K562 (cell line): ENCODE data around the gene KLK7. TPM values are rescaled to one million over a fixed set of nuclear protein-coding genes. Genes with fewer than 3 reads are reported as not detected.

Source experiments
- ATAC-seq: fragments of 200-7000 bp; cut with Tn5 transposase; 3 replicates; pipeline ENCODE4 v1.9.1; 2020; ENCODE audit warnings: moderate library complexity
- BruUV-seq: library from RNA; stranded (reverse); fragments of 400-500 nt; replicated peaks from 2 replicates; lab custom pipeline; 2021; lab: Mats Ljungman, UMichigan
- CTCF ChIA-PET: fragments of 300-600 bp; formaldehyde crosslinking; extraction: SDS; loops from one replicate; lab custom pipeline; 2021; ENCODE audit warnings: low intra/inter-chr PET ratio; lab: Yijun Ruan, JAX
- POLR2A ChIA-PET: fragments of 300-600, 350-650 bp; sonication (Branson Sonifier 250); formaldehyde crosslinking; extraction: SDS; loops from one replicate; lab custom pipeline; 2021; ENCODE audit warnings: antibody characterized with exemption, inconsistent platforms; lab: Yijun Ruan, JAX
- DNase-seq, 4 experiments: peaks; one replicate each; pipeline versions ENCODE4 v3.0.0 to v3.0.0-alpha.2; 2011 to 2018; ENCODE audit warnings: low spot score in 3 of 4, mixed read lengths in 3 of 4; ENCODE audit errors: extremely low read depth in 1 of 4
- FAIRE-seq: peaks from 2 replicates; lab custom pipeline; 2011; peaks lifted over from hg19 to GRCh38; lab: Jason Lieb, UNC
- H2AFZ ChIP-seq: 2 replicates; pipeline ENCODE4 v1.6.0; 2011; ENCODE audit warnings: low read depth, low read length, control low read depth, inconsistent platforms
- H3K27ac ChIP-seq: fragments of 200-600 bp; 3 replicates; pipeline ENCODE4 v1.8.0; 2011; ENCODE audit warnings: low read depth, mild to moderate bottlenecking, control low read depth, inconsistent platforms, low read length, moderate library complexity, mixed read lengths; ENCODE audit errors: extremely low read depth
- H3K27me3 ChIP-seq, 2 experiments: fragments of 300-600 bp in 1 of 2; 2 replicates in 1 of 2; 3 replicates in 1 of 2; pipeline versions ENCODE4 v1.6.0 to v1.8.0; 2011; ENCODE audit warnings: inconsistent platforms in 2 of 2, low read length in 2 of 2, mild to moderate bottlenecking in 1 of 2, mixed read lengths in 1 of 2, moderate library complexity in 1 of 2; ENCODE audit not compliant: control insufficient read depth in 2 of 2, insufficient read depth in 2 of 2
- H3K36me3 ChIP-seq: fragments of 300-600 bp; 3 replicates; pipeline ENCODE4 v1.8.0; 2011; ENCODE audit warnings: mild to moderate bottlenecking, low read length, inconsistent platforms; ENCODE audit not compliant: control insufficient read depth, insufficient read depth
- H3K4me1 ChIP-seq, 2 experiments: fragments of 200-600 bp in 1 of 2; replicated peaks in 1 of 2; 2 replicates in 1 of 2; 3 replicates in 1 of 2; pipeline versions ENCODE4 v1.5.1 to v1.8.0; 2011; ENCODE audit warnings: inconsistent platforms in 2 of 2, low read length in 2 of 2, mild to moderate bottlenecking in 1 of 2, mixed read lengths in 1 of 2, moderate library complexity in 1 of 2; ENCODE audit not compliant: control insufficient read depth in 2 of 2, insufficient read depth in 2 of 2
- H3K4me2 ChIP-seq: 2 replicates; pipeline ENCODE4 v1.6.1; 2011; ENCODE audit warnings: low read length, control low read depth, inconsistent platforms, mixed read lengths; ENCODE audit not compliant: insufficient read depth
- H3K4me3 ChIP-seq: fragments of 200-600 bp; sonication (generic), shearing (Covaris generic); 2 replicates; pipeline ENCODE4 v1.5.1; 2016; ENCODE audit warnings: control low read depth, inconsistent platforms
- H3K79me2 ChIP-seq: fragments of 200-600 bp; 3 replicates; pipeline ENCODE4 v1.8.0; 2011; ENCODE audit warnings: low read length, inconsistent platforms; ENCODE audit not compliant: control insufficient read depth, insufficient read depth
- H3K9ac ChIP-seq, 2 experiments: 2 replicates each; pipeline versions ENCODE4 v1.6.0 to v1.6.1; 2011; ENCODE audit warnings: low read depth in 2 of 2, low read length in 2 of 2, control low read depth in 1 of 2, inconsistent platforms in 1 of 2, mild to moderate bottlenecking in 1 of 2, mixed read lengths in 1 of 2; ENCODE audit not compliant: insufficient read depth in 1 of 2
- H3K9me1 ChIP-seq: one replicate; pipeline ENCODE4 v1.6.0; 2011; ENCODE audit warnings: inconsistent platforms, mild to moderate bottlenecking, low read length, moderate library complexity; ENCODE audit not compliant: control insufficient read depth, insufficient read depth
- H3K9me3 ChIP-seq: replicated peaks from 2 replicates; pipeline ENCODE4 v1.5.1; 2011; ENCODE audit warnings: low read depth, low read length, inconsistent platforms; ENCODE audit not compliant: control insufficient read depth, insufficient read depth
- H4K20me1 ChIP-seq: replicated peaks from 2 replicates; pipeline ENCODE4 v1.6.1; 2011; ENCODE audit warnings: low read length, inconsistent platforms, mixed read lengths; ENCODE audit not compliant: control insufficient read depth, insufficient read depth
- CREM ChIP-seq: IDR thresholded peaks from 2 replicates; pipeline ENCODE4 v1.6.1; 2014; ENCODE audit warnings: antibody characterized with exemption, low read depth
- CTBP1 ChIP-seq: fragments of 450-650 bp; IDR thresholded peaks from 2 replicates; pipeline ENCODE4 v1.6.1; 2016; ENCODE audit warnings: borderline replicate concordance
- DDX20 ChIP-seq: fragments of 450-650 bp; IDR thresholded peaks from 2 replicates; pipeline ENCODE4 v1.6.1; 2016; ENCODE audit warnings: missing genetic modification characterization, low read depth, mild to moderate bottlenecking, missing compliant biosample characterization, moderate library complexity
- ESRRA ChIP-seq: fragments of 450-650 bp; IDR thresholded peaks from 2 replicates; pipeline ENCODE4 v1.6.1; 2014; ENCODE audit warnings: low read depth, mild to moderate bottlenecking, moderate library complexity, borderline replicate concordance
- NFE2L1 ChIP-seq: fragments of 450-650 bp; IDR thresholded peaks from 2 replicates; pipeline ENCODE4 v1.6.1; 2016; ENCODE audit warnings: missing genetic modification characterization, low read depth, mild to moderate bottlenecking, missing compliant biosample characterization, moderate library complexity, borderline replicate concordance
- POLR3G ChIP-seq: IDR thresholded peaks from 2 replicates; pipeline ENCODE4 v1.6.1; 2011; ENCODE audit not compliant: insufficient read length, insufficient replicate concordance; ENCODE audit errors: extremely low read depth
- RBM22 ChIP-seq: fragments of 200-400 bp; formaldehyde crosslinking; IDR thresholded peaks from 2 replicates; pipeline ENCODE4 v1.6.1; 2018; ENCODE audit warnings: low read length, low read depth; ENCODE audit not compliant: poor library complexity, severe bottlenecking
- RBM25 ChIP-seq: fragments of 200-400 bp; formaldehyde crosslinking; IDR thresholded peaks from 2 replicates; pipeline ENCODE4 v1.6.1; 2018; ENCODE audit warnings: low read length, low read depth, moderate library complexity; ENCODE audit not compliant: severe bottlenecking
- RCOR1 ChIP-seq, 2 experiments: IDR thresholded peaks; 2 replicates each; pipeline ENCODE4 v1.6.1; 2012; ENCODE audit warnings: low read depth in 2 of 2, low read length in 2 of 2, borderline replicate concordance in 1 of 2, improper control_type of control experiment in 1 of 2
- TAL1 ChIP-seq: fragments of 450-650 bp; IDR thresholded peaks from 2 replicates; pipeline ENCODE4 v1.6.1; 2016; ENCODE audit warnings: mild to moderate bottlenecking
- ZNF212 ChIP-seq: fragments of 450-650 bp; formaldehyde crosslinking; IDR thresholded peaks from 2 replicates; pipeline ENCODE4 v1.4.0; 2020; ENCODE audit warnings: mild to moderate bottlenecking
- ZNF41 ChIP-seq: fragments of 250-450 bp; sonication (Bioruptor Pico); conservative IDR thresholded peaks from 2 replicates; pipeline ENCODE4 v1.4.0; 2020; ENCODE audit warnings: mild to moderate bottlenecking
- ZNF668 ChIP-seq: fragments of 250-450 bp; sonication (Bioruptor Pico); IDR thresholded peaks from 2 replicates; pipeline ENCODE4 v1.8.0; 2022; ENCODE audit warnings: mild to moderate bottlenecking, inconsistent platforms
- WGBS: fragments of 100-300 bp; shearing (Covaris generic); methylation state at CpG from one replicate; pipeline ENCODE4 v1.1.6; 2016; ENCODE audit warnings: low coverage, mixed read lengths; ENCODE audit not compliant: insufficient coverage; ENCODE audit errors: missing lambda C conversion rate; 5-methylcytosine and 5-hydroxymethylcytosine counted together
- in situ Hi-C: fragments of 300-500 bp; cut with MboI; formaldehyde crosslinking; loops from 4 replicates; pipeline ENCODE4 v1.15.0; 2018; ENCODE audit warnings: inconsistent platforms, mixed read lengths
- intact Hi-C: fragments of 100-400 bp; cut with micrococcal nuclease; formaldehyde crosslinking; loops from 2 replicates; pipeline ENCODE4 v1.14.2; 2022
- polyA plus RNA-seq, 8 experiments: library from polyadenylated mRNA; depleted of rRNA in 4 of 8; stranded (reverse) in 5 of 8; unstranded in 3 of 8; fragments of >200 nt; fragmentation: Nextera tagmentation in 2 of 8; fragmentation: Illumina TruSeq in 1 of 8; extraction: Ambion mirVana in 2 of 8; extraction: Trizol in 1 of 8; gene quantifications; 2 replicates each; pipeline versions ENCODE4 v1.2.1 to v1.2.3, GENCODE V29; 2011 to 2014; ENCODE audit warnings: inconsistent platforms in 1 of 8, missing spikeins in 1 of 8
- total RNA-seq, 7 experiments: library from RNA; depleted of rRNA in 6 of 7; stranded (reverse); fragments of >200 nt in 6 of 7; fragmentation: Illumina TruSeq in 2 of 7; extraction: Trizol in 2 of 7; gene quantifications; 2 replicates each; pipeline versions ENCODE4 v1.2.1 to v1.2.3, GENCODE V29; 2011 to 2021; ENCODE audit warnings: low replicate concordance in 1 of 7
- TF ChIP-seq, protein P1 (sequence below): sonication (generic); formaldehyde crosslinking; IDR thresholded peaks from 2 replicates; pipeline ENCODE4 v1.8.1; 2023; ENCODE audit warnings: mild to moderate bottlenecking, missing genetic modification reagents

KLK7 gene
- total and polyA plus RNA-seq, 9 of the 15 experiments (the other 6 are each of a cell fraction or from before 2014, with no cell fraction given), result 0.03 TPM; not detected in 8

GRCh38 chr19:51020988-51021651 is 37.4 kb upstream of the KLK7 start:
- H3K27ac ChIP-seq, result no peak overlapping the region
- FAIRE-seq, result peak; percentile 69
- H2AFZ ChIP-seq, result peak overlapping the region; percentile 37
- no TSS peak for BruUV-seq
- H3K36me3 ChIP-seq, result no peaks in the 10 kb centered on the region
- no peaks in the 10 kb centered on the region for H3K9me3 ChIP-seq
- ChIA-PET POLR2A (interaction anchor here (0.6 to 0.8 kb wide), 3 partner anchors 66 to 223 kb away, joined by 3 to 5 read pairs (median 3); no protein-coding TSS in a partner anchor), CTCF (interaction anchor here (0.7 to 4.4 kb wide), 3 partner anchors 75 to 503 kb away, joined by 4 to 35 read pairs (median 5); no protein-coding TSS in a partner anchor)
- H3K27me3 ChIP-seq, result peaks cover 18 to 53% of the 10 kb centered on the region in 2 experiments
- H3K4me3 ChIP-seq, result no peak overlapping the region
- ATAC-seq, result peak; percentile 65
- WGBS, result 10% methylated on average over 6 of the region's 7 CpGs
- peak; percentile 35 to 61 (median 48) for DNase-seq
- H3K4me2 ChIP-seq, result peak overlapping the region; percentile 33; the same call in 1 of the 2 replicates
- no peak overlapping the region; a peak in 1 of 4 replicates for H3K9ac ChIP-seq
- H3K9me1 ChIP-seq, result no peaks in the 10 kb centered on the region
- in situ Hi-C loops (loop anchor here (5.0 kb wide), 1 partner anchor 71 kb away; no protein-coding TSS in a partner anchor), intact Hi-C loops (loop anchor here (2.0 kb wide), 1 partner anchor 76 kb away; no protein-coding TSS in a partner anchor)
- no peaks in the 10 kb centered on the region for H3K79me2 ChIP-seq
- 0 out of 2 replicates have a peak, but pooled peaks cover 8% of the 10 kb centered on the region for H4K20me1 ChIP-seq
- H3K4me1 ChIP-seq, result peaks cover 4 to 30% of the 10 kb centered on the region in 2 experiments
- TF ChIP-seq POLR3G (no peak), CREM (no peak), DDX20 (tag) (no peak), RBM25 (no peak), RBM22 (no peak), CTBP1 (no peak), RCOR1 (IDR thresholded peaks at IDR 0.05; ENCODE audit: borderline replicate concordance in 1 of 2, low read depth in 2 of 2, low read length in 2 of 2) (0 out of 4 replicates have a peak, but pooled peaks of 1 of the 2 experiments have one; percentile 26), TAL1 (no peak), NFE2L1 (tag) (no peak), ZNF668 (no peak), ESRRA (peak; percentile 71; the same call in 1 of the 2 replicates), ZNF41 (CRISPR knock-in tag) (no peak), ZNF212 (CRISPR knock-in tag) (no peak)
- TF ChIP-seq, protein P1, sequence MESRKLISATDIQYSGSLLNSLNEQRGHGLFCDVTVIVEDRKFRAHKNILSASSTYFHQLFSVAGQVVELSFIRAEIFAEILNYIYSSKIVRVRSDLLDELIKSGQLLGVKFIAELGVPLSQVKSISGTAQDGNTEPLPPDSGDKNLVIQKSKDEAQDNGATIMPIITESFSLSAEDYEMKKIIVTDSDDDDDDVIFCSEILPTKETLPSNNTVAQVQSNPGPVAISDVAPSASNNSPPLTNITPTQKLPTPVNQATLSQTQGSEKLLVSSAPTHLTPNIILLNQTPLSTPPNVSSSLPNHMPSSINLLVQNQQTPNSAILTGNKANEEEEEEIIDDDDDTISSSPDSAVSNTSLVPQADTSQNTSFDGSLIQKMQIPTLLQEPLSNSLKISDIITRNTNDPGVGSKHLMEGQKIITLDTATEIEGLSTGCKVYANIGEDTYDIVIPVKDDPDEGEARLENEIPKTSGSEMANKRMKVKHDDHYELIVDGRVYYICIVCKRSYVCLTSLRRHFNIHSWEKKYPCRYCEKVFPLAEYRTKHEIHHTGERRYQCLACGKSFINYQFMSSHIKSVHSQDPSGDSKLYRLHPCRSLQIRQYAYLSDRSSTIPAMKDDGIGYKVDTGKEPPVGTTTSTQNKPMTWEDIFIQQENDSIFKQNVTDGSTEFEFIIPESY (CRISPR knock-in tag), result 0 out of 2 replicates have a peak, but pooled peaks have one; percentile 19
